ENCODE data around the gene DNAH2. TPM values are rescaled to one million over a fixed set of nuclear protein-coding genes. Genes with fewer than 3 reads are reported as not detected.

Gene DNAH2
- 0.23 TPM in 1 of 2 replicates, not detected in the other for total RNA-seq (2011; cell fraction: chromatin; rRNA removed; ENCODE audit: low replicate concordance)
- under 0.01 TPM in 1 of 2 replicates, not detected in the other for total RNA-seq (2011; cell fraction: nucleolus; rRNA removed)
- total RNA-seq (2011; cell fraction: nucleoplasm; rRNA removed), result 0.07 TPM in 1 of 2 replicates, not detected in the other
- total RNA-seq (2014; rRNA removed) (not detected in 2 replicates), total RNA-seq (2014; rRNA removed; fragmentation: Illumina TruSeq; extraction: Trizol) (not detected in 2 replicates), total RNA-seq (2015; rRNA removed; fragmentation: Illumina TruSeq; extraction: Trizol) (not detected in 2 replicates), total RNA-seq (2021) (not detected in 2 replicates), polyA plus RNA-seq (2011; rRNA removed) (not detected in 2 replicates), polyA plus RNA-seq (2014; fragmentation: Illumina TruSeq; extraction: Trizol) (not detected in 2 replicates), polyA plus RNA-seq (2014; fragmentation: Nextera tagmentation; extraction: Ambion mirVana) (under 1 TPM in 1 of 2 experiments, not detected in 1; 0.03 TPM), polyA plus RNA-seq (2014; rRNA removed) (not detected in 2 replicates), polyA minus RNA-seq (2011; rRNA and poly(A)+ RNA removed) (not detected in 2 replicates), Bru-seq, nascent RNA (percentile 2 among the genes with signal in this experiment), BruChase-seq, experiment 1, labeled RNA remaining after a 2-hour chase (percentile 3 among the genes with signal in this experiment), BruChase-seq, experiment 2, labeled RNA remaining after a 6-hour chase (not detected)
- not detected in 2 replicates for polyA plus RNA-seq (2011; cell fraction: cytosol; rRNA removed)
- polyA plus RNA-seq (2011; cell fraction: nucleus; rRNA removed), result 0.03 TPM in 1 of 2 replicates, not detected in the other
- 0.03 TPM in 1 of 2 replicates, not detected in the other for polyA plus RNA-seq (2012)
- not detected in 2 replicates for polyA minus RNA-seq (2011; cell fraction: cytosol; rRNA and poly(A)+ RNA removed)
- under 0.01 TPM in 1 of 2 replicates, not detected in the other for polyA minus RNA-seq (2011; cell fraction: nucleus; rRNA and poly(A)+ RNA removed)
- long read RNA-seq, experiment 1, result 0 reads
- long read RNA-seq, experiment 2, result 0 reads
- long read RNA-seq, experiment 3, result 0 reads

GRCh38 chr17:7716901-7717755 is at the start of gene DNAH2:
Gene DNAH2 (plus strand): TSS chr17:7717744. CDS start chr17:7719735, 1,991 bp downstream.
- Histone ChIP-seq H3K27me3 (ENCODE audit: control insufficient read depth in 2 of 2, insufficient read depth in 2 of 2, low read length in 2 of 2) (peaks cover 15 to 65% of the 10 kb centered on the region in 2 experiments; a peak in 4 of 5 replicates), H3K27ac (ENCODE audit: extremely low read depth, low read depth, low read length) (no peak within 1 kb of the TSS)
- TF ChIP-seq MEIS2 (IDR thresholded peaks at IDR 0.05; ENCODE audit: partially characterized antibody) (no peak), NBN (IDR thresholded peaks at IDR 0.05; ENCODE audit: low read depth) (0 out of 2 replicates have a peak, but pooled peaks have one; percentile 22), ZNF740 (CRISPR knock-in tag; IDR thresholded peaks at IDR 0.05) (peak; percentile 79), ZNF740 (tag; IDR thresholded peaks at IDR 0.05) (peak in 1 of 2 experiments; percentile 76; a peak in 1 of 4 replicates), L3MBTL2 (IDR thresholded peaks at IDR 0.05) (peak; percentile 64), ZFP1 (CRISPR knock-in tag; IDR thresholded peaks at IDR 0.05) (no peak), NRF1 (conservative IDR thresholded peaks at IDR 0.05 in 1 of 2, IDR thresholded peaks at IDR 0.05 in 1 of 2) (peak; percentile 91 to 92), HEY1 (CRISPR knock-in tag; IDR thresholded peaks at IDR 0.05; ENCODE audit: borderline replicate concordance) (no peak), SP1 (CRISPR knock-in tag; IDR thresholded peaks at IDR 0.05) (peak; percentile 60; the same call in 1 of the 2 replicates), MTA3 (IDR thresholded peaks at IDR 0.05; ENCODE audit: borderline replicate concordance) (0 out of 2 replicates have a peak, but pooled peaks have one; percentile 46)
- TF ChIP-seq, protein P1, sequence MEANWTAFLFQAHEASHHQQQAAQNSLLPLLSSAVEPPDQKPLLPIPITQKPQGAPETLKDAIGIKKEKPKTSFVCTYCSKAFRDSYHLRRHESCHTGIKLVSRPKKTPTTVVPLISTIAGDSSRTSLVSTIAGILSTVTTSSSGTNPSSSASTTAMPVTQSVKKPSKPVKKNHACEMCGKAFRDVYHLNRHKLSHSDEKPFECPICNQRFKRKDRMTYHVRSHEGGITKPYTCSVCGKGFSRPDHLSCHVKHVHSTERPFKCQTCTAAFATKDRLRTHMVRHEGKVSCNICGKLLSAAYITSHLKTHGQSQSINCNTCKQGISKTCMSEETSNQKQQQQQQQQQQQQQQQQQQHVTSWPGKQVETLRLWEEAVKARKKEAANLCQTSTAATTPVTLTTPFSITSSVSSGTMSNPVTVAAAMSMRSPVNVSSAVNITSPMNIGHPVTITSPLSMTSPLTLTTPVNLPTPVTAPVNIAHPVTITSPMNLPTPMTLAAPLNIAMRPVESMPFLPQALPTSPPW (CRISPR knock-in tag; IDR thresholded peaks at IDR 0.05), result peak; percentile 80

More at GRCh38 chr17:7716901-7717755, at the start of gene DNAH2:
- no peaks in the 10 kb centered on the region for H3K9me1 ChIP-seq (ENCODE audit: control insufficient read depth, insufficient read depth, low read length)
- POLR2A ChIA-PET, result interaction anchor here (0.5 to 0.6 kb wide), 2 partner anchors 14 to 30 kb away, joined by 3 read pairs; partner anchors contain the start of gene TP53
- ATAC-seq (peak; percentile 93), FAIRE-seq (no peak), DNase-seq (ENCODE audit: extremely low read depth in 1 of 4, low spot score in 3 of 4) (peak; percentile 73 to 93 (median 87))
- H3K4me2 ChIP-seq (ENCODE audit: insufficient read depth, low read length), result peak within 1 kb of the TSS; percentile 72
- in situ Hi-C loops (cut with MboI) (no loop called here), intact Hi-C loops (cut with micrococcal nuclease) (loop anchor here (1.0 to 2.0 kb wide), 2 partner anchors 28 to 83 kb away; partner anchors contain the start of gene WRAP53)
- no peaks in the 10 kb centered on the region for H3K9me3 ChIP-seq (replicated peaks; ENCODE audit: control insufficient read depth, insufficient read depth, low read depth, low read length)
- peak within 1 kb of the TSS; percentile 92 for H2AFZ ChIP-seq (ENCODE audit: low read depth, low read length)
- no peaks in the 10 kb centered on the region for H4K20me1 ChIP-seq (replicated peaks; ENCODE audit: control insufficient read depth, insufficient read depth, low read length)
- H3K79me2 ChIP-seq (ENCODE audit: control insufficient read depth, insufficient read depth, low read length), result no peaks in the 10 kb centered on the region
- WGBS (ENCODE audit: insufficient coverage, low coverage, missing lambda C conversion rate), result 0% methylated on average over 29 of the region's 64 CpGs
- CTCF ChIA-PET (ENCODE audit: low intra/inter-chr PET ratio), result interaction anchor here (0.9 to 1.4 kb wide), 4 partner anchors 83 to 201 kb away, joined by 3 to 5 read pairs (median 4); no protein-coding TSS in a partner anchor
- peak within 1 kb of the TSS; percentile 38 to 89; a peak in 3 of 4 replicates for H3K9ac ChIP-seq (ENCODE audit: insufficient read depth in 1 of 2, low read depth in 2 of 2, low read length in 2 of 2)
- no peaks in the 10 kb centered on the region for H3K36me3 ChIP-seq (ENCODE audit: control insufficient read depth, insufficient read depth, low read length)
- H3K4me3 ChIP-seq, result peak within 1 kb of the TSS; percentile 45
- H3K4me1 ChIP-seq (replicated peaks in 1 of 2; ENCODE audit: control insufficient read depth in 2 of 2, insufficient read depth in 2 of 2, low read length in 2 of 2), result peaks cover 6 to 21% of the 10 kb centered on the region in 2 experiments; a peak in 3 of 5 replicates
- BruUV-seq (replicated peaks), result no TSS peak

All from K562 (cell line).